Inflammatory macrophage (primary cell): ENCODE measurements around the gene PRRG2.
"Not testable (repeated sequence)": the region's sequence is repeated elsewhere in the genome, so short reads cannot be mapped to it uniquely, and the experiment has no call there.

ENCODE experiments used
- DNase-seq, 2 donors: peaks; one replicate each; pipeline ENCODE4 v3.0.0-alpha.2; 2020 to 2022

PRRG2 gene

DNA sequence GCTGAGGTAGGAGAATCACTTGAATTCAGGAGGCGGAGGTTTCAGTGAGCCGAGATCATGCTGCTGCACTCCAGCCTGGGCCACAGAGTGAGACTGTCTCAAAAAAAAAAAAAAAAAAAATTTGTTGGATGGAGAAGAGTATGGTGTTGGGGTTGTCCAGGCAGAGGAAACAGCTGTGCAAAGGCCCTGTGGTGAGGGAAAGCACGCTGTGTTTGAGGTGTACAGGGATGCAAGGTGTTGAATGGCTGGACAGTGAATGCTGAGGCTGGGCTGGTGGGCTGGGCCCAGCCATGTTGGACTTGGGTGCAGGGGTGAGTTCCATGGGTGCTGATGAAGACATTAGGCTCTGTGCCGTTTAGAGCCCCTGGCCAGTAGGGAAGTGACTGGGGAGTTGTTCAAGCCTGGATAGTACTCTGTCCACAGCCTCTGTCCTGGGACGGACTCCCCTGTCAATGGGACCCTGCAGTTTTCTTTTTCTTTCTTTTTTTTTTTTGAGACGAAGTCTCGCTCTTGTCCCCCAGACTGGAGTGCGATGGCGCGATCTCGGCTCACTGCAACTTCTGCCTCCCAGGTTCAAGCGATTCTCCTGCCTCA, 28.5 kb downstream of the PRRG2 start:
- no peak for DNase-seq

DNA sequence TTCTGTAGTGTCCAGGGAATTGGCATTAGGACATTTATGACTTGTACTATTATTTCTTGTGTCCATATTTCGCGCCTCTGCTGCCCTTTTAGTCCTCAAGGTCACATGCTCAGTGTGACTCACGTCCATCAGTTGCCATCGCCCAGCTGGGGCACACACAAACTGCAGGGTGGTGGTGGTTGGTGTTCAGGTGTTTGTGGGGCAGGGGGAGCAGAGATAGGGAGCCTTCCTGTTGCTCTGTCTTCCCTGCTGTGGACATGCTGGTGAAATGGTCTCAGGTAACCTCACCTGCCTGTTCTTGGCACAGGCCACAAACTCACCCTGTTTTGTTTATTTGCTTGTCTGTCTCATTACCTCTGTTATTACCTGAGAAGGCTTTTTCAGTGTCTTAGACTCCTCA, 32.3 kb downstream of the PRRG2 start:
- DNase-seq, result peak; percentile 16 to 64

DNA sequence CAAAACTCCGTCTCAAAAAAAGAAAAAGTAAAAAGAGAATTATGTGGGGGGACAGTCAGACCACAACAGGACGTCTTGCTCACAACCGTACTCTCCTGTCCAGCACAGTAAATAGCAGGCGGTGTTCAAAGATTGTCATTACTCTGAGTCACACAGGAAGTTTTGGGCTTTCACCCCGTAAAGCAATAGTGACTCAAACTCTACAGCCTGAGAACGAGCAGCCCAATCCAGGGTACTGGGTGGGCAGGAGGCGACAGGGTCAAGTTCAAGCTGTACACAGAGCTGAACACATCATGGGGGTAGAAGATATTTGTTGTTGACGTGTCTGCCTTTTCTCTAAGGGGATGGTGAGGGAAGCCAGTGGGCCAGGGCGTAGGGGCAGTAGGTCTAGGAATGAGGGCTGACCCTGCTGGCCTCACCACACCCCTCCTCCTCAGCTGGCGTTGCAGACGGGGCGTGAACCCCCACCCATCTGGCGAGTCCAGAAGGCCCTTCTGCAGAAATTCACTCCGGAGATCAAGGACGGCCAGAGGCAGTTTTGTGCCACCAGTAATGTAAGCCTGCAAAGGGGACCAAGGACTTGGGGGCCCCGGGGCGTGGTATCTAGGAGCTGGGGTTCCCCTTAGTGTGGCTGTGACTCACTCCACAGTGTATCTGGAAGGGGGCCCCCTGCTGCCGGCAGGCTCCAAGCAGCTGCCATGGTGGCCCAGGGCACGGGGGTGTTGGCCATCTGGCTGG, 33.1 kb downstream of the PRRG2 start:
- peak; percentile 47 to 74 for DNase-seq

DNA sequence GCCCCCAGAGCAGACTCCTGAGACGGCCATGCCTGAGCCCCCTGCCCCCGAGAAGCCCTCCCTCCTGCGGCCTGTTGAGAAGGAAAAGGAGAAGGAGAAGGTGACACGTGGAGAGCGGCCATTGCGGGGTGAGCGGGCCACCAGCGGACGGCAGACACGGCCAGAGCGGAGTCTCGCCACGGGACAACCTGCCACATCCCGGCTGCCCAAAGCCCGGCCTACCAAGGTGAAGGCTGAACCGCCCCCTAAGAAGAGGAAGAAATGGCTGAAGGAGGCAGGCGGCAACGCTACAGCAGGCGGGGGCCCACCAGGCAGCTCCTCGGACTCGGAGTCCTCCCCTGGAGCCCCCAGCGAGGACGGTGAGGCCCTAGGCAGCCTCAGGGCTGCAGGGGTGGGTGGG, 34.7 kb downstream of the PRRG2 start:
- DNase-seq, result no peak

DNA sequence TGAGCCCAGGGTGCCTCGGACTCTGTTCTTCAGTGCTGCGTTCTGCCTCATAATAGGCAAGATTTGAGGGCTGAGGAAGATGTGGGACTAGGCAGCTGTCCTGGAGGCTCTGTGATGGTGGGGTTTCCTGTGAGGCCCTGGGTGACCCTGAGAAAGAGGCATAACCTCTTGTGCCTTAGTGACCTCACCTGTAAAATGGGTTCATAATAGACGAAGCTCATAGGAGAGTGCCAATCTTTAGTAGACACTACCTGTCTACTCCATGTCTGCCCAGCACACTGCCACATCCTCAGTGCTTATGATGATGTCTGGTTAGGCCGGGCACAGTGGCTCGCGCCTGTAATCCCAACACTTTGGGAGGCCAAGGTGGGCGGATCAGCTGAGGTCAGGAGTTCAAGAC, 35.4 kb downstream of the PRRG2 start:
- no peak for DNase-seq

DNA sequence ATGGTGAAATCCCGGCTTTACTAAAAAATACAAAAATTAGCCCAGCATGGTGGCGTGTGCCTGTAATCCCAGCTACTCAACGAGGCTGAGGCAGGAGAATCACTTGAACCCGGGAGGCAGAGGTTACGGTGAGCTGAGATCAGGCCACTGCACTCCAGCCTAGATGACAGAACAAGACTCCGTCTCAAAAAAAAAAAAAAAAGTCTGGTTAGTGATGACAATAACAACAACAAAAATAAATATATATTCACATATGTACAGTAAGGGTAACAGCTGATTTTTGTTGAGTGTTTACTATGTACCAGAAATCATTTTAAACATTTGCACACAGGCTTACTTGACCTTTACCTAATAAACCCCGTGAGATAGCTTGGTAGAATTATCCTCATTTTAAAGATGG, 35.8 kb downstream of the PRRG2 start:
- no peak for DNase-seq

DNA sequence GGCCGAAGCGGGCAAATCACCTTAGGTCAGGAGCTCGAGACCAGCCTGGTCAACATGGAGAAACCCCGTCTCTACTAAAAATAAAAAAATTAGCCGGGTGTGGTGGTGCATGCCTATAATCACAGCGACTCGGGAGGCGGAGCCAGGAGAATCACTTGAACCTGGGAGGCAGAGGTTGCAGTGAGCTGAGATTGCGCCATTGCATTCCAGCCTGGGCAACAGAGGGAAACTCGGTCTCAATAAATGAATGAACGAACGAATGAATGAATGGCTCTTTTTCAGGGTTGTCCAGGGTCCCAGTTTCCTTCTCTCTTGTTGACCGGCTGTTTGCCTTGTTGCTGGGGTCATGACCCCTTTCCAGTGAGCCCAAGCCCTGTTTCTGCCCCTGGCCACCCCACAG, 36.7 kb downstream of the PRRG2 start:
- not testable (repeated sequence) for DNase-seq

DNA sequence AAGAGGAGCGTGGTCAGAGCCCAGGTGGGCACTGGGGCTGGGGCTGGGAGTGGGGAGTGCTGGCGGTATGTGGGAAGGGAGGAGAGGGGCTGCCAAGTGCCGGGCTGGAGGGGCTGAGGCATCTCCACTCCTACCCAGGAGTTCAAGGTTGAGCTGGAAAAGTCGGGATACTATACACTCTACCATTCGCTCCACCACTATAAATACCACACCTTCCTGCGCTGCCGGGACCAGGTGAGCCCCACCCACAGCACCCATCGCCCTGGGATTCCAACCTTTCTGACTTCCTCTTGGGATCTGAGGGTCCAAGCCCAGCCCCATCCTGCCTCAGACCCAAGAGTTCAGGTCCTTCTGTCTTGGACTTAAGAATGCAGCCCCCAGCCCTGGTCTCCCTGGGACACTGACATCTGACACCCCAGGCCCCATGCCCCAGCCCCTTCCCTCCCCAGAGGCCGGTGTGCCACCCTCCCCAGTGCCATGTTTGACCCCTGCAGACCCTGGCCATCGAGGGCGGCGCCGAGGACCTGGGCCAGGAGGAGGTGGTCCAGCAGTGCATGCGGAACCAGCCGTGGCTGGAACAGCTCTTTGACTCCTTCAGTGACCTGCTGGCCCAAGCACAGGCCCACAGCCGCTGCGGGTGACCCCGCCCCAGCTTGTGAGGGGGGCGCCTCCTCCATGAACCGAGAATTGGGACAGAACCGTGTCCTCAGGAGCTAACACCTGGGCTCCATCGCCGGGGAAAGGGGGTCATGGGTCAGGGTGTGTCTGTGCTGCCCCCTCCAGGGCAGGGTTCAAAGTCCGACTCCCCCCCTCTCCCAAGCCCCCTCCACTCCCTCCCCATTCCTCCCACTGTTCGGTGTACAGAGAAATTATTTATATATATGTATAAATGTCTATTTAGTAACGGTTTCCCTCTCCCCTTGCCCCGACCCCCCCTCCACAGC, 44.1 kb downstream of the PRRG2 start:
- DNase-seq, result no peak

DNA sequence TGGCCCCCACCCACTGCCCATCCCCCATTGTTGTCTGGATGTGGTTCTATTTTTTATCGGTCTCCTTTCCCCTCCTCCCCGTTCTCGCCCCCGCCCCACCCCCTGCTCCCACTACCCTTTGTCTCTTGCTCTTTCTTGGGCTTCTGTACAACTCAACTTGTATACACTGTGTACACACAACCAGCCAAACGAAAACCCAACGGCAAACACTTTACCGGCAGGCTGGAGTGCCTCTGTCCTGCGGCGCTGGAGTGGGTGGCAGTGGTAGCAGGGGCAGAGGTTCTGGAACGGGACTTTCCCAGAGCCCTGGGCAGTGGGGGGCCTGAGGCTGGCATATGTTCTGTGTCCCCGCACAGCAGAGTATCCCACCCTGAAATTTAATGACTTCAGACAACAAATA, 45.1 kb downstream of the PRRG2 start:
- no peak for DNase-seq

DNA sequence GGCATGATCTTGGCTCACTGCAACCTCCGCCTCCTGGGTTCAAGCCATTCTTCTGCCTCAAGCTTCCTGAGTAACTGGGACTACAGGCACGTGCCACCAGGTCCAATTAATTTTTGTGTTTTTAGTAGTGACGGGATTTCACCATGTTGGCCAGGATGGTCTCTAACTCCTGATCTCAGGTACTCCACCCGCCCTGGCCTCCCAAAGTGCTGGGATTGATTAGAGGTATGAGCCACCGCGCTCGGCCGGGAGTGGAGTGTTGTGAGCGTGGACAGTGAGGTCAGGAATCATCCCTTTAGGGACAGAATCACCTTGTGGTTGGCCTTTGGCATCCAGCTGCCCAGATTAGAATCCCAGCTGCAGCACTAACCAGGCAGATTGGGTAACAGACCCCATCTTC, 48.5 kb downstream of the PRRG2 start:
- DNase-seq, result no peak

DNA sequence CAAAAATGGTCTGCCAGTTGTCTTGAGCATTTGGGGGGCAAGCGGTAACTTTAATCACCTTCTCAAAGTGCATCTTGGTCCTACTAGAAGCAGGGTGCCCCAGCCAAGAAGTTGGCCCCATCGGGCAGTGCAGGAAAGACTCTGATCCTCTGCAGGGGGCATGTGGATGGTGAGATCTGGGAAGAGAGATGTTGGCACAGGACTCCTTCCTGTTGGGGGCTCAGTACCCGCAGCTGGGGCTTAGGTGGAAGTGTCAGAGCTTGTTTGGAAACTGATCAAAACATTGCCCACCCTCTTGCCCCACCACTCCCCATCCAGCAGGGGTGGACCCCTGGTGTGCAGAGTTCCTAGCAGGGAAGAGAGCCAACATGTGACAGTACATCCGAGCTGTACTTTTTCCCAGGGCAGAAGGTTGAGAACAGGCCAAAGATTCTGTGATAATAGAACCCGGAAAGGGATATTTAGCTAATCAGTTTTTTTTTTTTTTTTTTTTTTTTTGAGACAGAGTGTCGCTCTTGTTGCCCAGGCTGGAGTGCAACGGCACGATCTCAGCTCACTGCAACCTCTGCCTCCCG, 50.0 kb downstream of the PRRG2 start:
- no peak for DNase-seq

DNA sequence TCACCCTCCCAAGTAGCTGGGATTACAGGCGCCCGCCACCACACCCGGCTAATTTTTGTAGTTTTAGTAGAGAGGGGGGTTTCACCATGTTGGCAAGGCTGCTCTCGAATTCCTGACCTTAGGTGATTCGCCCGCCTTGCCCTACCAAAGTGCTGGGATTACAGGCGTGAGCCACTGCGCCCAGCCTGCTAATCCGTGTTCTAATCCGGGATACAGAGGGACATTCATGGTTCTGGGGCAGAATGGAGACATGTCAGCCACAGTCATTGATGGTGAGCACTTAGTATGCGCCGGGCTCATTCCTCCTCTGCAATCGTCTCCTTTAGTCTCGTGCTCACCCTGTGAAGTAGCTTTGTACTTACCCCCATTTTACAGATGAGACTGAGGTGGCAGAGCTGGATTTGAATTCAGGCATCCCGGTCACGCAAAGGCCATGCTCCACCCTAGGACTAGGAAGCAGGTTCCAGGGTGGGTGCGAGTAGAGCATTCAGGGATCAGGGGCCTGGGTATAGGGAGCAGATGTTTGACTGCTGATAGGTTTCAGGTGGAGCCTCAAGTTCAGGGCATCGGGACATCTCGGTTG, 50.6 kb downstream of the PRRG2 start:
- no peak for DNase-seq

DNA sequence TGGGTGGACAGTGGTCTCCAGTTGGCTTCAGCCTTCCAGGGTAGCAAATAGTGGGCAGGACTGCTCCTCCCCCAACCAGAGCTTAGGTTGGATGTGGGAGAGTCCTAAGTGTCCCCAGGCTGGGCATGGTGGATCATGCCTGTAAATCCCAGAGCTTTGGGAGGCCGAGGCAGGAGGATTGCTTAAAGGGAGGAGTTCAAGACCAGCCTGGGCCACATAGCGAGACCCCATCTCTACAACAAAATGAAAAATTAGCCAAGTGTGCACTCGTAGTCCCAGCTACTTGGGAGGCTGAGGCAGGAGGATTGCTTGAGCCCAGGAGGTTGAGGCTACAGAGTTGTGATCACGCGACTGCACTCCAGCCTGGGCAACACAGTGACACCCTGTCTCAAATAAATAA, 51.5 kb downstream of the PRRG2 start:
- DNase-seq, result no peak

DNA sequence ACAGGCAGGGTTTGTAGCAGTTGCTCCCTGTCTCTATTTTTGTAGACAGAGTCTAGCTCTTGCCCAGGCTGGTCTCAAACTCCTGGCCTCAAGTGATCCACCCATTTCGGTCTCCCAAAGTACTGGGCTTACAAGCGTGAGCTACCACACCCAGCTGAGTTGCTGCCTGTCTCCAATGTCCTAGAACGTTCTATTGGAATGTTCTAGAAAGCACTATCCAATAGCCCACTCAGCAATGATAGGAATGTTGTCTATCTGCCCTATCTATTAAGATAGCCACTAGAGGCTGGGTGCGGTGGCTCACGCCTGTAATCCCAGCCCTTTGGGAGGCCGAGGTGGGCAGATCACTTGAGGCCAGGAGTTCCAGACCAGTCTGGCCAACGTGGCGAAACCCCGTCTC, 52.2 kb downstream of the PRRG2 start:
- DNase-seq, result not testable (repeated sequence)

DNA sequence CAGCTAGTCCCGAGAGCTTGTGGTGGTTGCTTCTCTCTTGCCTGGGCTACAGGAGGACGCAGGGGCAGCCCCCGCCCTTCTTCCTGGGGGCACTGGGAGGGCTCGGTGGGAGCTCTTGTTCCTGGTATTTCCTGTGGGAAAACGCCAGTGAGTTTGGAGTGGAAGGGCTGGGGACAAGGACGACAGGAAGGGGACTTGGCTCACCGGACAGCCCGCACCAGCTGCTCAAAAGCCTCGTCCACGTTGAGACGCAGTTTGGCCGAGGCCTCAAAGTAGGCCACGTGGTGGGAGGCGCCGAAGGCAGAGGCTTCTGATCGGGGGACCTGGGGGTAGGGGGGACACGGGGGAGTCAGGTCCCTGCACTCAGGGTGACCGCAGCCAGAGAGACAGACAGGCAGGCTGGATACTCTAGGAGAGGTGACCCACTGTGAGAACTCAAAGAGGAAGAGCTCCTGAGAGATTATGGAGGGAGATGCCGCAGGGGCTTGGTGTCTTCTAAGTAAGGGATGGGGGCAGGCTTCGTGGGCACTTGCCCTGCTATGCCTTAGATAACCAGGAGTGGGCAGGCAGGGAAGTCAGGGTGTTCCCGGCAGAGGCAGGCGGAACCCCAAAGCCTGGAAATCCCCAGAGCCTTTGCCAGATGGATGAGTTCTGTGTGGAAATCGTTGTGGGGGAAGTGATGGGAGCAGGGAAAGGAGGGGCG, 54.6 kb downstream of the PRRG2 start:
- peak in 1 of 2 donors; percentile 49 for DNase-seq

DNA sequence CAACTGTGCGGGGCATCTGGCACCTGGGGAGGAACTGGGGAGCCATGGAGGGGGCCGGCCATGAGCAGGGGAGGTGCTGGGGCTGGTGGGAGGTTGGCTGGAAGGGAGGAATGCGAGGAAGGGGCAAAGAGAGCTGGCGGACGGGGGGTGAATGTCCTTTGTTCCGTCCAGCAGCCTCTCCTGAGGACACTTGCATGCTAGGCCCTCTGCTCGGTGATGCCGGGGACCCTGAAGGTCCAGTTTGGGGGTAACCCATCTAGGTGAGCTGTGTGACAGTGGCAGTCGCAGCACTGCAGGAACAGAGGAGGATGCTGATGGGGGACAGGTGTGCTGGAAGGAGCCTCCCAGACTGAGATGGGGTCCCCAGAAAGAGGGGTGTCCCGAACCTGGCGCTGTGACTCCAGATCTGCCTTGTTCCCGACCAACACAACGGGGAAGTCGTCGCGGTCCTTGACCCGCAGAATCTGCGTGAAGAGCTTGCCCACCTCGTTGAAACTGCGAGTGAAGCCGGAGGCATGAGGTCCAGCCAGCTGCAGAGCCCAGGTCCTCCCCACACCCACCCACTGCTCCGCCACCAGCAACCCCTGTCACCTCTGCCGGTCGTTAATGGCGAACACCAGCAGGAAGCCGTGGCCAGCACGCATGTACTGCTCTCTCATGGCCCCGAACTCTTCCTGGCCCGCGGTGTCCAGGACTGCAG, 55.3 kb downstream of the PRRG2 start:
- no peak for DNase-seq

DNA sequence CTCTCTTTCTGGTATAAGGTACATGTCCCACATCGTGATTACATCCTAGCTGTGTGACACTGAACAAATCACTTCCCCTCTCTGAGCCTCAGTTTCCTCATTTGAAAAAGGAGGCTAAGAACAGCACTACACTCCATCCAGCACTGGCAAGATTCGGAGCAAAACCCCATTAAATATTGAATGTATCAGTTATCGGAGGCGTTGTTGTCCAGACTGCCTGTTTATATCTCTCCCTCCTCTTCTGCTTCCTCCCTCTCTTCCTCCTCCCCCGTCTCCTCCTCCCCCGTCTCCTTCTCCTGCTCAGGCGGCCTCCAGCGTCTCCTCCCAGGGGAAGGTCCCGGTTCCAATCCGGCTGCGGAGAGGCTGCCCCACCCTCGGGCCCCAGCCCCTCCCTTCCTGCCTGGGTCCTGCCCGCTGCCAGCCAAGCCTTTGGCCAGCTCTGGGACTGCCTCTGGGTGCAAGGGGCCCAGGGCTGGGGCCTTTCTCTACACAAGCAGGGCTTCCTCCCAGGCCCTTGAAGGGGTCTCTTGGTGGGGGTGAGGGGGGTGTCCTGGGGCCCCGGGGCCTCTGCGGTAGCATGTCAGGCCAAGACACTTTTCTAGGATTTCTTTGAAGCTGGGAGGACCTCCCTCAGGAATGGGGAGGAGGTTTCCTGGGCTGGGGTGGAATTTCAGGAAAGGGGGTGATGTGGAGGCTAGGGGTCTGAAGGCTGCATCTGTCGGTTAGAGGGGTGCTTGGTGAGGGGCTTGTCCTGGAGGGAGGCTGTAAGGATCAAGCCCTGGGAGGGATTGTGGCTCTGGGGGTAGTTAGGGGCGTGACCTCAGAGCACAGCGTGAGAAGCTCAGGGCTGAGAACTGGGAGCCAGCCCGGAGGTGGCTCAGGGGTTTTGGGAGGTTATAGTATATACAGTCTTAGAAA, 57.0 kb downstream of the PRRG2 start:
- peak; percentile 56 for DNase-seq

DNA sequence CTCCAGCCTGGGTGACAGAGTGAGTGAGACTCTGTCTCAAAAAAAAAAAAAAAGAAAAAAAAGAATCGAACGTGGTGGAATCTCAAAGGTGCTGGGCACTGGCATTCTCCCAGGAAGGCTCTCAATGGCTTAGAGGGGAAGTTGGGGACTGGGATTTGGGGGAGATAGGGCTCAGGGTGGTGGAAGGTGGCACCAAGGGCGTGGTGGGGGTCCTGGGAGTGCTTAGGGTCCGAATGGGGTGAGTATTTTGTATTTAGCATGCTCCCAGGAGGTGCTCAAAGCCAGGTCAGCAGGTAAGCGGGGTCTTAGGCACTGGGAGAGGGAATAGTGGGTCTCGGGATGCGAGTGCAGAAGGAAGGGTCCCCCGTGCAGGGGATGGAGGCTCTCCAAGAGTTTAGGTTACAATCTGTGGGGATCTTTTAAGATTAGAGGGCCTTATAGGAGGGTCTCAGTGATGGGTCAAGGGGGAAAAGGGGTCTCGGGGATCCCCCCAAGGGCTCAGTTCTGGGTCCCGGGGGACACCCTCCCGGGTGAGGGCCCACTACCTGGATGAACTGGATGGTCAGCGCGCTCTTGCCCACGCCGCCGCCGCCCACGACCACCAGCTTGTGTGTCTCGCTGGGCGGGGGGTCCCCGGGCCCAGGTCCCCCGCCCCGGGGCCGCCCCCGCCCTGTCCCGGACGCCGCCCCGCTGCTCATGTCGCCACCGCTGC, 58.4 kb downstream of the PRRG2 start:
- no peak for DNase-seq

DNA sequence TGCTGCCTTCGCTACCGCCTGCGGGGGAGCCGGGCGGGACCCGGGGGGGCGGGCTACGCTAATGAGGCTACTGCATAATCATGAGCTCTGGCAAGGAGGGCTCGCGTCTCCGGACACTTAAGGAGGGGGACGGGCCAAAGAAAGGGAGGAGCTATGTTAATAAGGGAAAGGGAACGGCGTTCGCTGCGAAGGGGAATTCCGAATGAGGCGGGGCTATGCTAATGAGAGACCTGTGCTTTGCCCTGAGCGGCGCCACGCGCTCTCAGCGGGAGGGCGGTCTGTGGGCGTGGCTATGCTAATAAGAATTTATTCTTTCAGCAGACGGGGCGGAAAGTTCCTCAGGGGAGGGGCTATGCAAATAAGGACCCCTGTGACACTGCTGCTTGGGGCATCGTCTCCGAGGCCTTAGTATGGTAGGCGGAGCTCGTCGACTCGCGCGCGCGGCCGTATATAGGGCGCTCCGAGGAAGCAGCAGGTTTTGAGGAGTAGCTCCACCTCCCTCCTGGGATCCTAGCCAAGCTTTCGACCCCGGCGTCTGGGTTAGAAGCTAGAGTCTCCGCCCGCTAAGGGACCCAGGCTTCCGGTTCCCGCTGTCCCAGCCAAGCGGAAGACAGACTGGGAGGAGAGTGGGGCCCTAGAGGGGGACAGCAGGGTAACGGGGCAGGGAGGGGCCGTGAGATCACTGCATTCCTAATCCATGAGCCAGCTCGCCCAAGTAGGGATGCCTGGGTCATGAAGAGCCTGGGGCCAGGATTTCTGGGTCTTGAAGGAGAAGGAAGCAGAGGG, 59.2 kb downstream of the PRRG2 start, which contains the start of gene RRAS:
RRAS (minus strand) TSS at position 31 of the 786 bp plus-strand sequence. CDS start 45 bp downstream, outside the sequence.
- peak; percentile 100 for DNase-seq
